ENCODE measurements around the gene SLC10A1.

Gene SLC10A1

GRCh38 chr14:69796797-69797500, at the start of gene SLC10A1:
SLC10A1 (minus strand) TSS chr14:69797241; CDS start chr14:69797155, 86 bp downstream.
- no peak for DNase-seq (ENCODE audit: low read depth)
- H3K4me3 ChIP-seq (ENCODE audit: low read length), result no peak within 1 kb of the TSS
- TF ChIP-seq, protein P1, sequence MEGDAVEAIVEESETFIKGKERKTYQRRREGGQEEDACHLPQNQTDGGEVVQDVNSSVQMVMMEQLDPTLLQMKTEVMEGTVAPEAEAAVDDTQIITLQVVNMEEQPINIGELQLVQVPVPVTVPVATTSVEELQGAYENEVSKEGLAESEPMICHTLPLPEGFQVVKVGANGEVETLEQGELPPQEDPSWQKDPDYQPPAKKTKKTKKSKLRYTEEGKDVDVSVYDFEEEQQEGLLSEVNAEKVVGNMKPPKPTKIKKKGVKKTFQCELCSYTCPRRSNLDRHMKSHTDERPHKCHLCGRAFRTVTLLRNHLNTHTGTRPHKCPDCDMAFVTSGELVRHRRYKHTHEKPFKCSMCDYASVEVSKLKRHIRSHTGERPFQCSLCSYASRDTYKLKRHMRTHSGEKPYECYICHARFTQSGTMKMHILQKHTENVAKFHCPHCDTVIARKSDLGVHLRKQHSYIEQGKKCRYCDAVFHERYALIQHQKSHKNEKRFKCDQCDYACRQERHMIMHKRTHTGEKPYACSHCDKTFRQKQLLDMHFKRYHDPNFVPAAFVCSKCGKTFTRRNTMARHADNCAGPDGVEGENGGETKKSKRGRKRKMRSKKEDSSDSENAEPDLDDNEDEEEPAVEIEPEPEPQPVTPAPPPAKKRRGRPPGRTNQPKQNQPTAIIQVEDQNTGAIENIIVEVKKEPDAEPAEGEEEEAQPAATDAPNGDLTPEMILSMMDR (conservative IDR thresholded peaks at IDR 0.05; ENCODE audit: low read length), result no peak

DNA sequence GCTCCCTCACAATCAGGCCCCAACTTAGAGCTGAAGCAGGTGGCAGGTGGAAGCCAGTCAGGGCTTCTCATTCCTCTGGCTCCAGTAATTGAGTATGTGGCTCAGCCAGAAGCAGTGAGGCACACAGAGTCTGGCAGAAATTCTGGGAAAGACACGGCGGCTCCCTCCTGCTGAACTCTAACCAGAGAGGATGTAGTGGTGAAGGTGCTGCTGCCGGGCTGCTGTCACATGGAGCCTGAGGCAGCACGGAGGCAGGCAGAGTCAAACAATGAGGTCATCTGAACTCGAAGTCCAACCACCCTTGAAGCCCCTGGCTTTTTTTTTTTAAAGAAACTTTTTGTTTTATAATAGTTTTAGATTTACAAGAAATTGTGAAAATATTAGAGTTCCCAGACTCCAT, 48.7 kb upstream of the SLC10A1 start:
- no peak for DNase-seq (ENCODE audit: low read depth)
- TF ChIP-seq, protein P1 (conservative IDR thresholded peaks at IDR 0.05; ENCODE audit: low read length), result no peak
- H3K4me3 ChIP-seq (ENCODE audit: low read length), result no peak overlapping the region

GRCh38 chr14:69845050-69845581, 48.1 kb upstream of the SLC10A1 start:
- DNase-seq (ENCODE audit: low read depth), result no peak
- no peak overlapping the region for H3K4me3 ChIP-seq (ENCODE audit: low read length)
- TF ChIP-seq, protein P1 (conservative IDR thresholded peaks at IDR 0.05; ENCODE audit: low read length), result no peak

GRCh38 chr14:69844171-69844570, 47.1 kb upstream of the SLC10A1 start:
- TF ChIP-seq, protein P1 (conservative IDR thresholded peaks at IDR 0.05; ENCODE audit: low read length), result no peak
- no peak overlapping the region for H3K4me3 ChIP-seq (ENCODE audit: low read length)
- DNase-seq (ENCODE audit: low read depth), result no peak

GRCh38 chr14:69842686-69843420, 45.8 kb upstream of the SLC10A1 start:
- no peak overlapping the region for H3K4me3 ChIP-seq (ENCODE audit: low read length)
- TF ChIP-seq, protein P1 (conservative IDR thresholded peaks at IDR 0.05; ENCODE audit: low read length), result no peak
- DNase-seq (ENCODE audit: low read depth), result no peak

DNA sequence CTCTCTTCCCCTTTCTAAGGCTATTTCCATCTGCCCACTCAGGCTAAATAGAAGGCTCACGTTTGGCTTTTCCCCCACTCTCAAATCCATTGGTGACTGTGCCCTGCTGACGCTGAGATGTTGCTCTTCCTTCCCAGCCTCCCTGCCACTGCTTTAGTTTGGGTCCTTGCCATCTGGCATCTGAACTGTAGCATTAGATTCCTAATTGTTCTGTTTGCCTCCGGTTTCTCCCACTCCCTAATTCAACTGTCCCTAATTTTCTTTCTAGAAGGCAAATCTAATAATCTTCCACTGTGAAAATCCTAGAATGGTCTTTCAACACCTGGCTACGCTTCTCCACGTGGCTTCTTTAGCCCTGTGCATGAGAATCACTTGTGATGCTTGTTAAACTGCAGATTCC, 44.6 kb upstream of the SLC10A1 start:
- DNase-seq (ENCODE audit: low read depth), result no peak
- no peak overlapping the region for H3K4me3 ChIP-seq (ENCODE audit: low read length)
- TF ChIP-seq, protein P1 (conservative IDR thresholded peaks at IDR 0.05; ENCODE audit: low read length), result no peak
